GM21619 (cell line): ENCODE data around the gene YPEL5.
"Not testable (repeated sequence)": the region's sequence is repeated elsewhere in the genome, so short reads cannot be mapped to it uniquely, and the experiment has no call there.

Experiments
- ATAC-seq: cut with Tn5 transposase; IDR thresholded peaks from one replicate; pipeline ENCODE4 v1.9.1; 2021; ENCODE audit not compliant: unreplicated experiment

The YPEL5 gene

DNA sequence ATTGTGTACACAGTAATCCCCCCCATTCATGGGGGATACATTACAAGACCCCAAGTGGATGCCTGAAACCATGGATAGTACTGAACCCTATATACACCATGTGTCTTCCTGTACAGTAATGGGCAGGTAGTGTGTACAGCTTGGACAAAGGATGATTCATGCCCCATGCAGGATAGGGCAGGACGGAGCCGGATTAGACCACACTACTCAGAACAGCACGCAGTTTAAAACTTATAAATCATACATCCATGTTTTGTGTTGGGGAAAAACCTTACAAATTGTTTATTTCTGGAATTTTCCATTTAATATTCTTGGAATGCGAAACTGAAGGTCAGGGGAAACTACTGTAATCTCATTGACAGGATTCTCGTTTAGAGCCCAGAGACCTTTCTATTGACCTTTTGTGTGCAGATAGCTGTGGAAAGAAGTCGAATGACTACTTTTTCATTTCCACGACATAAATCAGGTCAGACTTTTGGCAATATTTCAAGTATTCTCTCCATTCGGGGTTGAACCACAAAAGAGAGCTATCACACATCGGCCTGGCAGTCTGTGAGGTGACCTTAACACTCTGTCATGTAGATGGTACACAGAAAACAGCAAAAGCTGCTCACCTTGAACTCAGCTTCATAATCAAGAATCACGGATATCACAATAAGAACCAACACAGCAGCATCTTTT, 9.9 kb upstream of the YPEL5 start:
- no peak for ATAC-seq

DNA sequence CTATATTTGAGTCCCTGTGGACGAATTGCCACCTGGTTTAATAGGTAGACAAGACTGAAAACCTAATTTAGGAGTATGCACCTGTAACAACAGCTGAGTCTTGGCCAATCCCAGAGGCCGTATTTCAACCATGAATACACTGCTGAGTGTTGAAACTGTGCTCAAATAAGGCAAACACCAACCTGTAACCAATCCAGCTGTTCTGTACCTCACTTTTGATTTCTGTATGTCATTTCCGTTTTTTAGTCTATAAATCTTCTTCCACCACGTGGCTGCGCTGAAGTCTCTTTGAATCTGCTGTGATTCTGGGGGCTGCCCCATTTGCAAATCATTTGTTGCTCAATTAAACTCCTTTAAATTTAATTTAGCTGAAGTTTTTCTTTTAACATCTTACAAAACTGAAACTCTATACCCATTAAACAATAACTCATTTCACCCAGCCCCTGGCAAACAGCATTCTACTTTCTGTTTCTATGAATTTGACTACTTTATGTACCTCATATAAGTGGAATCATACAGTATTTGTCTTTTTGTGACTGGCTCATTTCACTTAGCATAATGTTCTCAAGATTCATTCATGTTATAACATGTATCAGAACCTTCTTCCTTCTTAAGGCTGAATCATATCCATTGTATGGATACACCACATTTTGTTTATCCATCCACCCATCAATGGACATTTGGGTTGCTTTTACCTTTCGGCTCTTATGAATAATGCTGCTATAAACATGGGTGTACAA, 7.5 kb upstream of the YPEL5 start:
- peak; percentile 77 for ATAC-seq

DNA sequence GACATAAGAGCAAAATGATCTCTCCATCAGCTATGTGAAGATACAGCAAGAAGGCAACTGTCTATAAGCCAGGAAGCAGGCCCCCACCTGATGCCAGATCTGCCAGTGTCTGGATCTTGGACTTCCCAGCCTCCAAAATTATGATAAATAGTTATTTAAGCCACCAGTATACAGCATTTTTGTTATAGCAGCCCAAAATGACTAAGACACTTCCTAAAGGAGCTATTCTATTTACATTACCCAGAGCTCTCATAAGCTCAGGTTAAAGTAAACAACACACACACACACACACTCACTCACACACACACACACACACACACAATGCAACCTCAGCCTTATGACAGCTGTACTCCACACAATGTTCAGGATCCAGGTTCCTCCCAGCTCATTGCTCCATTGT, 5.7 kb upstream of the YPEL5 start:
- ATAC-seq, result no peak

DNA sequence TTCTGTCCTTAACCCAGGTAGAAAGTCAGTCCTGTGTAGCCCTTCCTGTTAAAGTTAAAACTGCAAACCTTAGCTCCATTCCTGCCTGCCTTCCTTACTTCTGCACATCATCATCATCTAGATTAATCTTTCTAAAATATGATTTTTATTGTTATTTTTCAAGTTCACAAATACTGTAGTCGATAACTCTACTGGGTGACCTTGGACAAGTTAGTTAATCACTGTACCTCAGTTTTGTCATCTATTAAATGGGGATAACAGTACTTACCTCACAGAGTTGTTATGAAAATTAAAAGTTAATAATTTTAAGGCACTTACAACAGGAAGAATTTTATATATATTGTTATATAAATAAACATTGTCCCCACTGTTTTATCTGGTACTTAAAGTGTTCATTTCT, 2.5 kb upstream of the YPEL5 start:
- ATAC-seq, result no peak

DNA sequence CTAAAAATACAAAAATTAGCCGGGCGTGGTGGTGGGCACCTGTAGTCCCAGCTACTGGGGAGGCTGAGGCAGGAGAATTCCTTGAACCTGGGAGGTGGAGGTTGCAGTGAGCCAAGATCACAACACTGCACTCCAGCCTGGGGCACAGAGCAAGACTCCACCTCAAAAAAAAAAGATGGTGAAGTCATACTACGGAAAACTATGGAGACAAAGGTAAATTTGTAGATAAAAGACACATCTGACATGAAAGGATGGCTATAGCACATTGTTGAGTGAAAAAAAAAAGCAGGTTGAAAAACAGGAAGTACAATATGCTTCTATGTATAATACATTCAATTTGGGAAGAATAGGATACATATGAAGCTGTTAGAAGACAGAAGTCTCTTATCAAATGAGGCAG, 1.9 kb upstream of the YPEL5 start:
- not testable (repeated sequence) for ATAC-seq

DNA sequence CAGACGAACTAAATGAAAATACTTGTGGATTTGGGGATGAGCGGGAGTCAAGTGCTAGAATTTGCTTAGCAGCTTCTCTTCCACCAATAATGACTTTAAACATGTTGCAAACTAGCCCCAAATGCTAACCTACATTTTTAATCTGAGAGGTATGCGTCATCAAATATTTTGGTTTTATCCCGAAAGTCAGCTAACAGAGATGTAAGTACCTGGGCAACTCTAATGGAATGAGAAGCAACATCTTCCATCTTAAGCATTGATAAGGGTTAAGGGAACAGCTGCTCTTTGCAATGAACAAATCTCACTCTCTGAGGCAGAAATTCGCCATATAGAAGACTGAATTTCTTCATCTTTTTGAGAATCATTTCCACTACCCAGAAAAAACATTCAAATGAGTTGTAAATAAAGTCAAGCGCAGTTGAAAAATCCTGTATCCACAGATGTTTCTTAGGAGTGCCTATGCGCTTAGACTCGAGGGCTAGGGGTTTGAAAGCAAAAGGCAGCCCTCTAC, 926 bp upstream of the YPEL5 start:
- ATAC-seq, result no peak

DNA sequence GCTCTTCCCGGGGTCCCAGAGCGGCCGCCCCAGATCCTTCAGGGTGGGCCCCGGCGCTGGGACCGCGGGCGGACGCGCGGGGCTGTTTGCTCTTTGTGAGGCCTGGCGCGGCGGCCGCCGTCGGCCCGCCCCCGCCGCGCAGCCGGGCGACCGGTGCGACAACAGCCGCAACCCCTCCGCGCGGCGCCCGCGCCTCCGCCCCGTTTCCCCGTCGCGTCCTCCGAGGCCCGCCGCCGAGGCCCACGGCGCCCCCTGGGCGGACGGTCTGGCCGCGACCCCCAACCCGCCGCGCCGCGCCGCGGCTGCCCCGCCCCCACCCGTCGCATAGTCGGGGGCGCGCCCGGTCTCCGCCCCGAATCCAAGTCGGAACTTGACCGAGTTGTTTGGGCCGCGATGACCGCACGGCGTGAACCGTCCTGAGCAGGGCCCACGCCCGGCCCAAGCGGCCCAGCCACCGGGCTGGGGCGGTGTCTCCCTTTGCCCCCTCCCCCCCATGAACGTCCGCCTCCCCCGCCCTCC, 448 bp downstream of the YPEL5 start:
- peak; percentile 2 for ATAC-seq

DNA sequence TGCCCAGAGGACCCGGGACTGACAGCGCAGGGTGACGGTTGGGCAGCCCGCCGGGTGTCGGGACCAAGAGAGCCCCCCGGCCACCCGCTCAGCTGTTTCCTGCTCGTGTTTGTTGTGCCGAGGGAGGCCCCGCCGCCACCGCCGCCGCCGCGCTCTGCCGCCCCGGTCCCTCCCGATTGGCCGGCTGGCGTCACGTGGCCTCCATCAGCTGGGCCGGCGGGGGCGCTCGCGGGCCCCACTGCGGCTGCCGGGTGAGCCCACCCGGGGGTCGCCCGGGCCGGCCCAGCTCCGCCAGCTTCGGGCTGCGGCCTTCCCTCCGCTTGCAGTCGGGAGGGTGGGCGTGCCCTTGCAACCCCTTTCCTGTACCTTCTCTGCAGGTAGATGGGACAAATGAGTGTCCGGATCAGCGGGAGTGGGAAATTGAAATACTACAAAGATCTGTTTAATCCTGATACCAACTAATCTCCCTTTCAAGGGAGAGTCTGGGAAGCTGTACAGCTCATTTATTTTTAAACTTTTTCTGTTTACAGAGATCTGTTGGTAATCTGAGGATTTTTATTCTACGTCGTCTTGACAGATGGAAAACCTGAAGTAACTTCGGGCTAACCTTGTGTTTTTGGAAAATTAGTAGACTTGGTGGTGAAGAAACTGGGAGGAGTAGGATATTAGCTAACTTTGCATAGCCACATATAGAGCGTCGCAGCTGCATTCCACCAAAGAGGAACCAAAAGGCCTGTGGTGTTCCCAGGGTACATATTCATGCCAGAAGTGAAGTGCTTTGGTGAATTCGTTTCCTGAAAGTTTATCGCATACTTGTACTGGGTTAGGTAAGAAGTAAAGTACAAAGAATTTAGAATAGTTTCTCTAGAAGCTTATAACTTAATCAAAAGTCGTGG, 1.2 kb downstream of the YPEL5 start:
- ATAC-seq, result peak; percentile 16

DNA sequence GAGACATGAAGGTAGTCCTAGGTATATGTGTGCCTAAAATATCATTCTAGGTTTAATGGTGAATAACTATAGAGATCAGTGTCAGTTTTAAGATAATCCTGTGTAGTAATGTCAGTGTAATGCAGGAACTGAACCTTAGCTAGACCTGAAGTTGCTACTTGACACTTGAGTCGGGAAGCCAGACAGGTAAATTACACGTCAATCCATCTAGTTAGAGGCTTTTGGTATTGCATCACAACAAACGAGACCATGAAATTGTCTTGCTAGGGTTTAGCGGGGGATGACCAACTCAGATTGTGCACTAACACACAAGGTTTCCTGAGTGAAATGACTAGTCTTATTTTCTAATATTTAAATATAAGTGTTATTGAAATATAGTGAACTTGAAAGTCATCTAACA, 2.0 kb downstream of the YPEL5 start:
- no peak for ATAC-seq

DNA sequence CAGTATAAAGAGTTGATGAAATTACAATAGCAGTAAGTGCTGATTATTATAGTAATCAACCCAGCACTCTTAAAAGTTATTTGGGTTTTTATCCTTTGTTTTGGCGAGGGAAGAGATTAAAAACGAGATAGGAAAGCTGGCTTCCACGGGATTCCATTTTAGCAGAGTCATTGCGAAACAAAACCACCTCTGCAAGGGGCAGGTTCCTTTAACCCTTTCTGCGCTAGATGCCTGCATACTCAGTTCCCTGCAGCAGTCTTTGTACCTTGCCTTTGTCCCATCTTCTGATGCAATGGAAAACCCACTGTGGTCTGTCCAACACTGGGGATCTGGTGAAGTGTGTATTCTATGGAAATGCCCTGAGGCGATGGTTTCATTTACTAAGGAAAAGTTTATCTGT, 2.7 kb downstream of the YPEL5 start:
- ATAC-seq, result no peak

DNA sequence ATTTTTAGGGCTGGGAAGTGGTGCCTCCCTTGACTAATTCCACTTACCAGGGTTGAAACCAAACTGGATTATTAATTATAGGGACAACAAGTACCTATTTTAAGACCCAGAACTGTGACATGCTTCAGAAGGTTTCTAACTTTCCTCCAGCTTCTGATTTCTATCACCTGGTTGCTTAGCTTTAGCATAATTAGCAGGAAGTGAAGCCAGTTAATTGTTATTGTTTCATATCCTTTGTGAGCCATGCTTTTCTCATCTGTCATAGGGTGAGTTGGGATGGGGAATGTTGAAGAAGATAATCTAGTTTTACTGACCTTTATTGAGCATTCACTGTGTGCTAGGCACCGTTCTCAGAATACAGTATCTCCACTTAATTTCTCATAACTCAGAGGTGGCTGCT, 3.2 kb downstream of the YPEL5 start:
- no peak for ATAC-seq

DNA sequence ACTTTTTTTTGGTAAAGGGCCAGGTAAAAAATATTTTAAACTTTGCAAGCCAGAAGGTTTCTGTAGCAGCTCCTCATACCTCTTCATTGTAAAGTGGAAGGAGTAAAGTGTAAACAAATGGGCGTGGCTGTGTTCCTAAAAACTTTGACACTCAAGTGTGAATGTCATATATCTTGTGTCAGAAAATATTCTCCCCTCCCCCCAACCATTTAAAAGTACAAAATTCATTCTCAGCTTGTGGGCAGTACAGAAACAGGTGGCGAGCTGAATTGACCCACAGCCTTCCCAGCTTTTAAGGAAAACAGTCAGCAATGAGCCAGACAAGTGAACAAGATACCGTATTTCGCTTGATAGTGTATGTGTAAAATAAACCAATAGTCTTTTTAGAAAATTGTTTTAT, 4.0 kb downstream of the YPEL5 start:
- no peak for ATAC-seq

DNA sequence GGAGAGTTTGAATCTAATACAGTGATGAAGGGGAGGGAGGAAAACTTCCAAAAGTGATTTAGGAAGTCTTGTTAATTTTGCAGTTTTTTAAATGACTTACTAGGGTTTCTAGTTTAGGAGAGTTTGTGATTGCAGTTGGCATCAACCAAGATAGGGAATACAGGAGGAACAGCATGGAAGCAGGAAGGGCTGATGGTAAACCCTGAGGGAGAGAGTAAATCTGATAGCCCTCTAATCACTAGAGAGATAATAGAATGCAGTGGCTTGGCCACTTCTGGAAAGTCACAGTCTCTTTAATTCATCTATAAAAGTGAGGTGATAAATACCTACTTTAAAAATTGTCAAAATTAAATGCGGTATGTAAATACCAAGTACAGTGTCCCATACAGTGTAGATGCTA, 5.6 kb downstream of the YPEL5 start:
- no peak for ATAC-seq

DNA sequence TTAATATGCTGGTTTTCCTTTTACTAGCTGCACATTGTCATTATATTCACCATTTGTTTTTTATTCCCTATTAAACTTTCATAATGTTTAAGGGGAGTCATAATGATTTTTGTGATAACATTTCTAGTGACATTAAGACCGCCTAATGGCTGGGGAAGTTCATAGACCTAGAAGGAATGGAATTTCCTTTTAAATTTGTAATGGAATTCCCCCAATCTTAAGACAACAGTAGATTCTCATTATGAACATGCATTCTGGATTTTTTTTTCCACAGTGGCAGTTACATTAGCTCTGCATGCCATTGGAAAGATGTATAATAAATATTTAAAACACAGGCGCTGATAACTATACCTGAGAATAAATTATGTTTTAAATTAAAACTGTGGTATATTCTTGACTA, 8.4 kb downstream of the YPEL5 start:
- no peak for ATAC-seq

DNA sequence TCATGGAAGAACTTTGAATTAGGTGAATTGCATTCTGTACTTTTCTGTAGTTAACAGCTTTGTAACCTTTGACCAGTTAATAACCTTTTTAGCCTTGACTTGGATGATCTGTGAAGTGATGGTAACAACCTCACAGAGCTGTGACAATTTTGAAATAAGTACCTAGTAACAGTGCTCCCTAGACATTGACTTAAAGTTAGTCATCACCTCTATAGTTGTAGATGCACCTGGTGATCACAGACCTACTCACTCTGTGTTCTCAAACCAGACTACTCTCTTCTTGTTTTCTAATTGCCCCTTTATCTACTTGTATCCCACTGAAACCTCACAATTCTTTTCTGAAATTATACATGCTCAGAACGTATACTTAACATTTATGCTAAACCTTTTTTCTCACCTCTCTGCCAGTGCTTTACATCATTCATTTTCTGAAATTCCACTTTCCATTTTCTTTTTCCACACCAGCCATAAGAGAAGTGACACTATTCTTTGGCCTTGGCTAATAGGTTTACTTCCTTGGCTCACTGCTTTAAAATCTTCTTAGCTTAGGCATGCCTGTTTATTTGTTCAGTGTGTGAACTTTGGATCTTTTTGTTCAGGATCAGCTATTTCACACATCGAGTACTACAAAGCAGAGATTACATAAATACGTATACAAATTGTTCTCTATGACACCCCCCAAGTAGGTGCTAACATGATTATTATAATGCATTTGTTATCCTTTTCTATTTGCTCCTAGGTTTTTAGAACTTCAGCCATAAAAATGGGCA, 9.3 kb downstream of the YPEL5 start:
- ATAC-seq, result no peak

DNA sequence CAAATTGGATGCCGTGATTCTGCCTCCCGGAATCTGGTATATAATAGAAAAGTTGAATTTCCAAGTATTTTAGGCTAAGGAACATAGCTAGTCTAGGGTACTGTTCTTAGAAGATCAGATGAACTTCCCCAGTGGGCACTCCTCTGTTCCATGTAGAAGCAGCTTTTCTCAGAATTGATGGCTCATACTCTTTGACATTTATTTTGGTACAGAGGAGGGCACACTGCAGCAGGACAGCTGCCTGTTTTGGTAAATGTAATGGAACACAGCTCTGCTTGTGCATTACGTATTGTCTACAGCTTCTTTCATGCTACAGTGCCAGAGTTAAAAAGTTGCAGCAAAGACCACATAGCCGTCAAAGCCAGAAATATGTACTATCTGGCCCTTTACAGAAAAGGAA, 10.8 kb downstream of the YPEL5 start:
- ATAC-seq, result no peak

DNA sequence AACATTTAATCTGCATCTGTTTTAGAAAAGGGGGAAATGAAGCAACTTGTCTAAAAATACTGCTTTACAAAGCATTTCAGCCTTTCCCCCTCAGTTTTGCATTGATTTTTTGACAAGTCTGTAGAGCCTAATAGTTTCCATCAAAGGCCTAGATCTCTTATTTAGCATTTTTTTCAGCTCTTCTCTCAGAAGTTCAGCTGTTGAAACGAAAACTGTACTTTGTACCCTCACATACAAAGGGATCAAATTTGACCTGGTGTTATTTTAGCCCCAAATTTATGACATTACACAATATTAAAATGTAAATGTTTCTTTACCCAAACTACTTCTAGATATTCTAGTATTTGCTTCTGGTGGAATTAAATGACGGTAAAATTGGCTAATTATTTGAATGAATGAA, 13.0 kb downstream of the YPEL5 start:
- ATAC-seq, result no peak

DNA sequence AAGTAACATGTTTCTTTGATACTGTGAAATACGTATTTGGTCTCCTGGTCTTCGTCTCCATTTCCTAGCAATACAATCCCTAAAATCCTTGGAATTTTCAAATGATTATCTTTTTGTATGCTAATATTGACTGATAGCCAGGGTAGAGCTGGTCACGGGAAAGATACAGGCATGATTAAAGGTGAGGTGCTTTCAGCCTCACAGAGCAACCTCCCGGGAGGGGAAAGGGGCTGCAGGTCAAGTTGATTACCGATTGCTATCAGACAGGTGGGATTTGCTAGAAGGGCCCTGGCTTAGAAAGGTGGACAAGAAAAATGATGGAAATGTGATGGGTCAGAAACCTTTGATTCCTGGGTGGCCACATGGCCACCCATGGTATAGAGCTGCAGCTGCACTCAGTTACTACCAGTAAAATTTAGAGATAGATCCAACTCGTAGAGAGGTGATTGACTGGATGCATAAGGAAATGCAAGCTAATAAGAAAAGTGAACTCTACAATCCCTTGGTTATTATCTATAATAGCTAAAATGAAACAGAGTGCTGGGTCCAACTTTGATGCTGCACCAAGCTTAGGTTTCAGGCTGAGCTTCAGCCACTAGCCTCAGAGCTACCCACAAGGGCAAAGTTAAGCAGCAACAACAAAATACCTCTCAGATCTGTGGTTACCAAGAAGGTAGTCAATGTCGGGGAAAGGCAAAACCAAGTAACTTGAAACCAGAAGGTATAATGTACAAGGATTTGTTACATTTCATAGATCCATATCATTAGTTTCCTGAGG, 15.3 kb downstream of the YPEL5 start:
- no peak for ATAC-seq

DNA sequence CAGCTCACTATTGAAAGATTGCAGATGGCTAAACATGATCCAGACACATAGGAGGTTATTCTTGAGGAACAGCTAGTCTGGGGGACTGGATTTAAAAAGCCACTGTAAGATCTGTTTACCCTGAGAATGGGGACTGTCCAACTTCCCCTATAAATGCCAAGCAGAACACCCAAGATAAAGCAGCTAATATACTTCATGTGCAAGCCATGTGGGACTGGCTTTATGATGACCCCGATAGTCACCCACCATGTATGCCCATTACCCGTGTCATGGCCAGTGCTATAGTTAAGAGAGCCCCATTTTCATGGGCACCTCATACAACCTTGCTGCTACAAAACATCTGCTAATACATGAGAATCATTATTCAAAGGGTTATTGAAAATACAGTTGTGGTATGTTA, 16.0 kb downstream of the YPEL5 start:
- no peak for ATAC-seq
